Subcutaneous adipose tissue (tissue), 4 donors: Measurements from ENCODE around the gene STPG1. TPM values are rescaled to one million over a fixed set of nuclear protein-coding genes. Genes with fewer than 3 reads are reported as not detected.

Experiments used
- CTCF ChIP-seq: fragments of 450-650 bp; IDR thresholded peaks from one replicate; pipeline ENCODE4 v1.5.1; 2016; ENCODE audit warnings: low read depth, mild to moderate bottlenecking, control low read depth, antibody characterized with exemption, moderate library complexity
- total RNA-seq, 4 donors: library from RNA; depleted of rRNA; stranded (reverse); fragments of >200 nt; gene quantifications; one replicate each; pipeline ENCODE4 v1.1.0, GENCODE V29; 2016

STPG1 gene
- total RNA-seq, 4 donors from 2014 or later: 1.5 to 5.5 (median 3.1) TPM

DNA sequence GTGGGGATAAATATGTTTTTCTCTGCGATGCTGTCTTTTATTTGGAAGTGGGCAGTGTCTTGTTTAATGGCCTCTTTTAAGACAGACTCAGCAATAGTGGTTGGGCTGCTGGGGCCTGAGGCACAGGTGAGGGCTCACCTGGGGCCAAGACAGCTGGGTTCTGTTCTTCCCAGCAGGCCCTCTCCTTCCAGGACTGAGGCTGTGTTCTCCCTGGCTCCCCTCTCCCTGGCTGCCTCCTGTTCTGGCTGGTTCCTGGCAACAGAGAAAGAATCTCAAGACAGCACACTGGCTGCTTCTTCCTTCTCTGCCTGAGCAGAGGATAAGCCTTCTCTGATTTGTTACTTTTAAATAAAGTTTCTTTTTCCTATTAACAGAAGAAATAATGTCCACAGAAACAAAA lies 101.8 kb downstream of the STPG1 start:
- TF ChIP-seq CTCF: no peak

GRCh38 chr1:24311234-24311633 lies 102.3 kb downstream of the STPG1 start:
- TF ChIP-seq CTCF: no peak

- no peak for TF ChIP-seq CTCF
Observed at GRCh38 chr1:24309762-24310485, 103.7 kb downstream of the STPG1 start.

DNA sequence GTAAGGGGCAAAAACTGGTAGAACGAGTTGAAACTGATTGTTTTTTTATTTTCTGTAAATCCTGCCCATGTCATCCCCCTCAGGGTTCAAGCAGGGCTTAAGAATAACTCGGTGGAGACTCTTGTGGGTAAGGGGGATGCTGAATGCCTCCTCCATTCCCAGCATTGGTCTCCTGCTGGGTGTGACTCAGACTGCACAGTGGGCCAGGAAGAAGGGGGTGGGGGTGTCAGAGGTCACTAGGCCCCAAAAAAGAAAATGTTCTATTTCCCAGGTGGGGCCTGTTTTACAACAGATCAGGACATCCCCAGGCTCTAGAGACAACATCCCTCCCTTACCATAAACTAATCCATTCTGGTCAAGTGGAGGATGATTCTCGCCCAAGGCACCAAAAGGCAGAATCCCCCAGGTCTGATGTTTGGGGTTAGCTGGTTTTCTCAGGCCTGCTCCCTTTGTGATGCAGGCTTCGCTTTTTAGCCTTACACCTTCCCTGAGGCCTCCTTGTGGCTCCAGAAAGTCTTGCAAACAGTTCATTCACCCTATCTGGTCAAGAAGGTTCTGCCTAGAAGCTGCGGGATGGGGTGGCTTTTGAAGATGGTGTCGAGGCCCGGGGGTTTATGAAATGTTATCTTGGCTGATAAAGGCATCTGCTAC lies 105.1 kb downstream of the STPG1 start:
- no peak for TF ChIP-seq CTCF

Other genes starting within 250 kb of the STPG1 start
- 1 to 10 TPM in 1 of 4 donors, under 1 TPM in 2, not detected in 1; 0.22 to 6.1 (median 0.49) TPM for gene IFNLR1, start 226.5 kb downstream of the STPG1 start, total RNA-seq
- gene GRHL3, start 94.4 kb downstream of the STPG1 start, total RNA-seq: not detected
- 10 to 100 TPM in 3 of 4 donors, 1 to 10 TPM in 1; 5.1 to 16.4 (median 13.1) TPM for gene NIPAL3, start 2.0 kb upstream of the STPG1 start, total RNA-seq
- 10 to 100 TPM in 1 of 4 donors, 1 to 10 TPM in 3; 5.3 to 10.9 (median 6.9) TPM for gene RCAN3, start 89.1 kb upstream of the STPG1 start, total RNA-seq
- gene NCMAP, start 142.3 kb upstream of the STPG1 start, total RNA-seq: under 1 TPM in 2 of 4 donors, not detected in 2; 0.22 to 0.33 TPM
- gene SRRM1, start 229.5 kb upstream of the STPG1 start, total RNA-seq: 100 to 1,000 TPM; 103 to 121 (median 113) TPM